B cell (primary cell): ENCODE results near the gene CTBS. TPM values are rescaled to one million over a fixed set of nuclear protein-coding genes. Genes with fewer than 3 reads are reported as not detected.

ENCODE experiments used
- ATAC-seq: fragments of 200-7000 bp; cut with Tn5 transposase; one replicate; pipeline ENCODE4 v1.10.0; 2021; ENCODE audit warnings: low read depth, mild to moderate bottlenecking, moderate number of reproducible peaks, moderate library complexity
- CTCF ChIA-PET: fragments of 350-600 bp; sonication (Branson Sonifier 250); formaldehyde crosslinking; loops from one replicate; lab custom pipeline; 2021; ENCODE audit warnings: antibody characterized with exemption, inconsistent platforms; lab: Charles Lee
- POLR2A ChIA-PET: fragments of 350-600 bp; sonication (Branson Sonifier 250); formaldehyde crosslinking; loops from one replicate; lab custom pipeline; 2021; ENCODE audit warnings: antibody characterized with exemption; lab: Charles Lee
- DNase-seq: peaks from one replicate; pipeline ENCODE4 v3.0.0; 2013
- H2AFZ ChIP-seq: 2 replicates; pipeline ENCODE4 v1.6.1; 2012; ENCODE audit warnings: mild to moderate bottlenecking, low read depth, low read length; ENCODE audit not compliant: insufficient read depth, poor library complexity, severe bottlenecking
- H3K27ac ChIP-seq, 2 donors: 1 replicate in 1 of 2; 2 replicates in 1 of 2; pipeline ENCODE4 v1.5.1; 2012 to 2013; ENCODE audit warnings: low read length in 2 of 2, mild to moderate bottlenecking in 2 of 2, moderate library complexity in 1 of 2
- H3K27me3 ChIP-seq, 4 experiments: fragments of 200-600 bp in 1 of 4; sonication (generic) in 1 of 4; replicated peaks in 1 of 4; 1 replicate in 2 of 4; 2 replicates in 2 of 4; pipeline versions ENCODE4 v1.6.1 to v1.7.0; 2013 to 2016; ENCODE audit warnings: low read length in 3 of 4, mild to moderate bottlenecking in 2 of 4, mixed read lengths in 1 of 4, moderate library complexity in 1 of 4; ENCODE audit not compliant: insufficient read depth in 4 of 4, control insufficient read depth in 3 of 4; ENCODE audit errors: control extremely low read depth in 1 of 4
- H3K36me3 ChIP-seq, 2 experiments: replicated peaks in 1 of 2; 1 replicate in 1 of 2; 2 replicates in 1 of 2; pipeline versions ENCODE4 v1.6.1 to v1.7.1; 2013; ENCODE audit warnings: low read length in 1 of 2; ENCODE audit not compliant: insufficient read depth in 2 of 2, control insufficient read depth in 1 of 2; ENCODE audit errors: control extremely low read depth in 1 of 2, extremely low read depth in 1 of 2
- H3K4me1 ChIP-seq, 2 donors: fragments of 200-600 bp in 1 of 2; sonication (generic) in 1 of 2; 1 replicate in 1 of 2; 2 replicates in 1 of 2; pipeline versions ENCODE4 v1.5.1 to v1.6.1; 2013 to 2017; ENCODE audit warnings: low read length in 2 of 2; ENCODE audit not compliant: control insufficient read depth in 2 of 2, insufficient read depth in 2 of 2
- H3K4me2 ChIP-seq: replicated peaks from 2 replicates; pipeline ENCODE3; 2012; ENCODE audit warnings: mild to moderate bottlenecking, low read depth, low read length; ENCODE audit not compliant: poor library complexity, severe bottlenecking
- H3K4me3 ChIP-seq, 5 experiments: fragments of 200-600 bp in 1 of 5; sonication (generic) in 1 of 5; 1 replicate in 3 of 5; 2 replicates in 2 of 5; pipeline versions ENCODE4 v1.5.1 to v1.7.0; 2011 to 2016; ENCODE audit warnings: low read length in 4 of 5, mild to moderate bottlenecking in 4 of 5, low read depth in 2 of 5, control low read depth in 1 of 5, moderate library complexity in 1 of 5; ENCODE audit not compliant: insufficient read depth in 1 of 5; ENCODE audit errors: control extremely low read depth in 1 of 5, extremely low read depth in 1 of 5
- H3K79me2 ChIP-seq: fragments of 200-600 bp; sonication (generic); one replicate; pipeline ENCODE4 v1.6.0; 2016; ENCODE audit warnings: low read length; ENCODE audit not compliant: control insufficient read depth, insufficient read depth
- H3K9ac ChIP-seq: fragments of 200-600 bp; sonication (generic); 2 replicates; pipeline ENCODE4 v1.6.1; 2017; ENCODE audit warnings: mild to moderate bottlenecking, low read length, moderate library complexity
- H3K9me3 ChIP-seq, 3 donors: one replicate each; pipeline versions ENCODE4 v1.6.1 to v1.7.1; 2013; ENCODE audit warnings: low read length in 2 of 3; ENCODE audit not compliant: control insufficient read depth in 2 of 3, insufficient read depth in 1 of 3; ENCODE audit errors: control extremely low read depth in 1 of 3
- H4K20me1 ChIP-seq: 2 replicates; pipeline ENCODE4 v1.6.0; 2012; ENCODE audit warnings: mild to moderate bottlenecking, low read length; ENCODE audit not compliant: insufficient read depth, control insufficient read depth, poor library complexity, severe bottlenecking
- H3K27ac Mint-ChIP-seq: one replicate; pipeline ENCODE4 v1.8.0; 2021; ENCODE audit warnings: mixed read lengths
- H3K27me3 Mint-ChIP-seq: one replicate; pipeline ENCODE4 v1.8.0; 2021; ENCODE audit warnings: mixed read lengths
- H3K4me1 Mint-ChIP-seq: one replicate; pipeline ENCODE4 v1.8.0; 2021; ENCODE audit warnings: mixed read lengths
- H3K4me3 Mint-ChIP-seq: one replicate; pipeline ENCODE4 v1.8.0; 2021; ENCODE audit warnings: mixed read lengths
- H3K9me3 Mint-ChIP-seq: one replicate; pipeline ENCODE4 v1.8.0; 2022; ENCODE audit warnings: mixed read lengths; ENCODE audit not compliant: insufficient read depth
- CTCF ChIP-seq: fragments of 200-600 bp; IDR thresholded peaks from one replicate; pipeline ENCODE4 v1.8.0; 2022; ENCODE audit warnings: antibody characterized with exemption, mild to moderate bottlenecking
- EZH2 ChIP-seq: IDR thresholded peaks from 2 replicates; pipeline ENCODE4 v1.6.1; 2012; ENCODE audit warnings: borderline replicate concordance, low read depth, mild to moderate bottlenecking, moderate library complexity, low read length; ENCODE audit not compliant: insufficient read depth, poor library complexity, severe bottlenecking
- WGBS: methylation state at CpG from one replicate; pipeline ENCODE4 v1.1.5; 2013; ENCODE audit warnings: missing lambda C conversion rate; ENCODE audit not compliant: insufficient coverage; 5-methylcytosine and 5-hydroxymethylcytosine counted together
- intact Hi-C: fragments of 100-400 bp; cut with micrococcal nuclease; formaldehyde crosslinking; loops from one replicate; pipeline ENCODE4 v1.10.0; 2022
- polyA plus RNA-seq: library from polyadenylated mRNA; depleted of rRNA; stranded (reverse); fragments of >200 nt; gene quantifications from 2 replicates; pipeline ENCODE4 v1.2.3, GENCODE V29; 2012
- total RNA-seq, 2 donors: library from RNA; stranded (reverse); fragments of 120-200 nt in 1 of 2; gene quantifications; 1 replicate in 1 of 2; 2 replicates in 1 of 2; pipeline versions ENCODE4 v1.2.3 to v1.2.4, GENCODE V29; 2013 to 2022

CTBS gene
- total and polyA plus RNA-seq, 2 donors (not counting 1 experiment from before 2014, with no cell fraction given): 13.6 to 19.1 TPM

GRCh38 chr1:84569216-84569615 is 5.0 kb downstream of the CTBS start:
- Mint-ChIP-seq H3K4me3 (no peak overlapping the region), H3K9me3 (no peaks in the 10 kb centered on the region), H3K27me3 (no peaks in the 10 kb centered on the region), H3K4me1 (peaks cover 44% of the 10 kb centered on the region), H3K27ac (no peak overlapping the region)
- Histone ChIP-seq H3K9me3 (no peaks in the 10 kb centered on the region), H4K20me1 (peaks cover 8% of the 10 kb centered on the region), H3K9ac (no peak overlapping the region), H3K4me3 (no peak overlapping the region), H3K27ac (no peak overlapping the region), H3K36me3 (peaks cover 14 to 34% of the 10 kb centered on the region in 2 experiments), H3K79me2 (peaks cover 33% of the 10 kb centered on the region), H3K27me3 (no peaks in the 10 kb centered on the region), H3K4me2 (no peak overlapping the region), H3K4me1 (peaks cover 19 to 20% of the 10 kb centered on the region in 2 donors), H2AFZ (no peak overlapping the region)
- ChIA-PET POLR2A (no interaction called here), CTCF (no interaction called here)
- DNase-seq (no peak), ATAC-seq (no peak)
- intact Hi-C loops: no loop called here
- TF ChIP-seq CTCF (no peak), EZH2 (no peak)

GRCh38 chr1:84550826-84551225 is 23.4 kb downstream of the CTBS start:
- H3K4me1 ChIP-seq: no peaks in the 10 kb centered on the region
- H3K4me3 Mint-ChIP-seq: no peak overlapping the region
- no peaks in the 10 kb centered on the region for H3K9me3 Mint-ChIP-seq
- H3K4me3 ChIP-seq: no peak overlapping the region
- intact Hi-C loops: no loop called here
- H3K27me3 Mint-ChIP-seq: no peaks in the 10 kb centered on the region
- peaks cover 2 to 3% of the 10 kb centered on the region in 2 experiments for H3K36me3 ChIP-seq
- no peak for TF ChIP-seq CTCF
- TF ChIP-seq EZH2: no peak
- H3K27ac Mint-ChIP-seq: no peak overlapping the region
- no peaks in the 10 kb centered on the region for H4K20me1 ChIP-seq
- ChIA-PET CTCF (no interaction called here), POLR2A (no interaction called here)
- H3K27me3 ChIP-seq: no peaks in the 10 kb centered on the region
- ATAC-seq (no peak), DNase-seq (no peak)
- H3K4me2 ChIP-seq: no peak overlapping the region
- no peaks in the 10 kb centered on the region for H3K79me2 ChIP-seq
- H2AFZ ChIP-seq: no peak overlapping the region
- H3K9me3 ChIP-seq: no peaks in the 10 kb centered on the region
- no peaks in the 10 kb centered on the region for H3K4me1 Mint-ChIP-seq
- no peak overlapping the region for H3K9ac ChIP-seq
- no peak overlapping the region for H3K27ac ChIP-seq
- WGBS: no CpG with 5 or more reads among the region's 2 CpGs
